Limb (tissue), 2 donors: ENCODE data around the gene DNASE1L2.
"Not testable (repeated sequence)": the region's sequence is repeated elsewhere in the genome, so short reads cannot be mapped to it uniquely, and the experiment has no call there.

ENCODE experiments used
- DNase-seq, 2 donors: peaks; one replicate each; pipeline ENCODE4 v3.0.0-alpha.2; 2016; ENCODE audit errors: extremely low spot score in 2 of 2

Gene DNASE1L2

GRCh38 chr16:2238150-2238837, 2.0 kb downstream of the DNASE1L2 start:
- DNase-seq = no peak

GRCh38 chr16:2238838-2239675, 2.8 kb downstream of the DNASE1L2 start:
- no peak for DNase-seq

- DNase-seq = not testable (repeated sequence)
These were observed 4.1 kb downstream of the DNASE1L2 start for GRCh38 chr16:2240331-2240730.

GRCh38 chr16:2242598-2242997, 6.4 kb downstream of the DNASE1L2 start:
- no peak for DNase-seq

- no peak for DNase-seq
These were observed 6.8 kb downstream of the DNASE1L2 start for GRCh38 chr16:2243031-2243528.

- no peak for DNase-seq
These were observed 7.5 kb downstream of the DNASE1L2 start for GRCh38 chr16:2243781-2244180.

- DNase-seq = no peak
These were observed 8.1 kb downstream of the DNASE1L2 start for GRCh38 chr16:2244301-2244700.

GRCh38 chr16:2244926-2245795, 8.9 kb downstream of the DNASE1L2 start:
- no peak for DNase-seq

GRCh38 chr16:2246301-2246885, 10.1 kb downstream of the DNASE1L2 start:
- no peak for DNase-seq

GRCh38 chr16:2250652-2251295, 14.5 kb downstream of the DNASE1L2 start:
- DNase-seq = no peak

GRCh38 chr16:2251296-2252111, 15.3 kb downstream of the DNASE1L2 start, which contains the start of gene ECI1:
ECI1 (minus strand) TSS chr16:2251587; CDS start chr16:2251566, 21 bp downstream.
- DNase-seq = peak; percentile 90 to 93

- DNase-seq = no peak
These were observed 16.5 kb downstream of the DNASE1L2 start for GRCh38 chr16:2252806-2253148.

- no peak for DNase-seq
These were observed 17.0 kb downstream of the DNASE1L2 start for GRCh38 chr16:2253293-2253692.

- DNase-seq = no peak
These were observed 20.4 kb downstream of the DNASE1L2 start for GRCh38 chr16:2256531-2257140.

- DNase-seq = no peak
These were observed 21.5 kb downstream of the DNASE1L2 start for GRCh38 chr16:2257726-2258125.

GRCh38 chr16:2258530-2258929, 22.3 kb downstream of the DNASE1L2 start:
- DNase-seq = not testable (repeated sequence)

- DNase-seq = no peak
These were observed 24.0 kb downstream of the DNASE1L2 start for GRCh38 chr16:2260250-2260649.

GRCh38 chr16:2263026-2263425, 26.8 kb downstream of the DNASE1L2 start:
- DNase-seq = not testable (repeated sequence)

GRCh38 chr16:2266887-2267286, 30.6 kb downstream of the DNASE1L2 start:
- not testable (repeated sequence) for DNase-seq
